NCI-H2081 (cell line): ENCODE data around the gene RTF1.

Source experiments
- DNase-seq, 2 experiments: peaks; one replicate each; lab custom pipeline; 2025; lab: John Stamatoyannopoulos, UW

The RTF1 gene

GRCh38 chr15:41487802-41488201, 70.9 kb downstream of the RTF1 start:
- no peak for DNase-seq

DNA sequence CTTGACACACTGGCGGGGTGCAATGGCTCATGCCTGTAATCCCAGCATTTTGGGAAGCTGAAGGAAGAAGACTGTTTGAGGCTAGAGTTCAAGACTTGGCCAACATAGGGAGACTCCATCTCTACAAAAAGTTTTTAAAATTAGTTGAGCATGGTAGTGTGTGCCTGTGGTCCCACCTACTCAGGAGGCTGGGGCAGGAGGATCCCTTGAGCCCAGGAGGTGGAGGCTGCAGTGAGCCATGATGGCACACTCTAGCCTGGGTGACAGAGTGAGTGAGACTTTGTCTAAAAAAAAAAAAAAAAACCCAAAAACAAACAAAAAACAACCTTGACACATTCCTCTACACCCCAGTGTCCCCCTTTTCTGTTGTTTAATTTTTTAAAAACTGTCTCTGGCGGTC, 72.7 kb downstream of the RTF1 start:
- DNase-seq = no peak

DNA sequence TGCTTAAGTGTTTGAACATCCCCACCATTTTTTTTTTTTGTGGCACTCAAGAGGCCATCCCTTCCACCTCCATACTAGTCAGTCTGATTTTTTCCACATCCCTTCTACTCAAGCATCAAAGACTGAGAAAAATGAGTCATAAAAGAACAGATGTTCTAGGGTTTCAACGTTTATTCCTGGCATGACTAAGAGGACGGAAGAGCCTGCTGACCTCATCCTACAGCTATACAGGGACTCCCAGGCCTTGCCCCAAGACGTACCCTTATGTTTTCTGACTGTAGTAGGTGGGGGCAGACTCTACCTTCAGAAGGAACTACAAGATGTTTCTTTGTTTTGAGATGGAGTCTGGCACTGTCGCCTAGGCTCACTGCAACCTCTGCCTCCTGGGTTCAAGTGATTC, 73.5 kb downstream of the RTF1 start:
- no peak for DNase-seq

DNA sequence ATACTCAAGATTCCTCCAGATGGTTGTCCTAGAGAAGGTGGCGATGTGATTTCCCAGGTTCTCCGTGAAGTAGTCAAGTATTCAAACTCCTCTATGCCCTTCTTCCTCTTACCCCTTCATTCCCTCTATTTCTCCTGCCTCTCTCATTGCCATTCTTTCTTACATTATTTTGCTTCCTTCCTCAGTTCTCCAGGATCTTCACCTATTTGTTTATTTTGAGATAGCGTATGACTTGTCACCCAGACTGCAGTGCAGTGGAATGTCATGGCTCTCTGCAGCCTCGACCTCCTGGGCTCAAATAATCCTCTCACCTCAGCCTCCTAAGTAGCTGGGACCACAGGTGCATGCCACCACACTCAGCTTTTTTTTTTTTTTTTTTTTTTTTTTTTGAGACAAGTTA, 75.0 kb downstream of the RTF1 start:
- DNase-seq = no peak

DNA sequence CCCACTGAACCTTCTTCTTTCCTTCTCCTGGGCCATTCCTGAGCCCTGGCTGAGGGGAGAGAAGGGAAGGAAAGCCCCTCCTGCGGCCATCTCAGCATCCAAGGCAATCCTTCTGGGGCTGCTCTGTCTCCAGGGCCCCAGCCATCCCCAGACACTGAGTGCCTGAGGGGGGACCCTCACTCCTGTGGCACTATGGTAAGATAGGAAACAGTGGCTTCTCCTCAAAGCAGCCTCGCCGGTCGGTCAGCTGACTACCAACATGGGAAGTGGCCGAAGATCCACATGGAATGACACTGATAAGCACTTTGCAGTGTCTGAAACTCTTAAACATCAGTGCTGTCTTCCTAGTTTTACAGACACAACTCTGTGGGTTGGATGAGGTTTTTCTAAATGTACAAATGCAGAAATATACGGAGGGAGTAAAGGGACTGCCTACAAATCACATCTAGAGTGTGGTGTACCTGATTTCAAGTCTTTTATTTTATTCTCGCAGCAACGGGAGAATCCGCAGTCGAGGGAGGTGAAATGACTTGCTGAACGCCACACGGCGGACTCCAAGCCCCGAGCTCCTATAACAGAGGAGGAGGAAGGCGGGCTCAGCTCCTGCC, 75.8 kb downstream of the RTF1 start:
- DNase-seq = no peak

DNA sequence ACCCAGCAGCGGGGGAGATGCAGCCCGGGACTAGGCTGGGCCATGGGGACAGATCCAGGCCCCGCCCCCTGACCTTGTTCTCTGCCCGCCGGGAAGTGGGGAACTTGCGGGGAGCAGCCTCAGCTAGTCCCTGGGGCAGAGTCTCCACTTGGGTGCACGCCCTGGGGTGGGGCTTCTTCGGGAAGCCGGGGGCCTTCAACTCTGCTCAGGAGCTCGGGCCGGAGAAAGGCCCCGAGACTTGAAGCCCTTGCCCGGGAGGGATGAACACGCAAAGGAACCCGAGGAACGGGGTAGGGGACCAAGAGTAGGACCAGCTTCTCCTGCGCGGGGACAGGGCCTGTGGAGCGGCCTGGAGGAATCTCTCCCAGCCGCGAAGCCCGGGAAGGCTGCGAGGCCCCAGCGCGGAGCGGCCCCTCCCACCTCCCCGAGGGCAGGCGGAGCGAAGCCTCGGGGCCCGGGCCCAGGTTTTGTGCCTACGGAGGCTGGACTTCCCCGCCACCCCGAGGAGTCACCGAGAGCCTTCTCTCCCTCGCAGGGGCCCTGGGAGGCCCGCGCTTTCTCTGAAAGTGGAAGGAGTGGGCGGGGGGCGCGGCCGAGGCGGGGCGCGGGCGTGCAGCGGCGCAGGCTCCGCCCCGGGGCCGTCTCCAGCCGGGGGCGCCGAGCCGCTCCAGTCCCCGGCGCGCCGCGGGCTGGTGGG, 76.5 kb downstream of the RTF1 start, which contains the start of gene ITPKA:
Gene ITPKA (plus strand): TSS at position 670 of the 697 bp plus-strand sequence. CDS start 54 bp downstream, outside the sequence.
- peak; percentile 15 to 50 for DNase-seq

GRCh38 chr15:41493902-41494189, 77.0 kb downstream of the RTF1 start:
- DNase-seq = no peak

DNA sequence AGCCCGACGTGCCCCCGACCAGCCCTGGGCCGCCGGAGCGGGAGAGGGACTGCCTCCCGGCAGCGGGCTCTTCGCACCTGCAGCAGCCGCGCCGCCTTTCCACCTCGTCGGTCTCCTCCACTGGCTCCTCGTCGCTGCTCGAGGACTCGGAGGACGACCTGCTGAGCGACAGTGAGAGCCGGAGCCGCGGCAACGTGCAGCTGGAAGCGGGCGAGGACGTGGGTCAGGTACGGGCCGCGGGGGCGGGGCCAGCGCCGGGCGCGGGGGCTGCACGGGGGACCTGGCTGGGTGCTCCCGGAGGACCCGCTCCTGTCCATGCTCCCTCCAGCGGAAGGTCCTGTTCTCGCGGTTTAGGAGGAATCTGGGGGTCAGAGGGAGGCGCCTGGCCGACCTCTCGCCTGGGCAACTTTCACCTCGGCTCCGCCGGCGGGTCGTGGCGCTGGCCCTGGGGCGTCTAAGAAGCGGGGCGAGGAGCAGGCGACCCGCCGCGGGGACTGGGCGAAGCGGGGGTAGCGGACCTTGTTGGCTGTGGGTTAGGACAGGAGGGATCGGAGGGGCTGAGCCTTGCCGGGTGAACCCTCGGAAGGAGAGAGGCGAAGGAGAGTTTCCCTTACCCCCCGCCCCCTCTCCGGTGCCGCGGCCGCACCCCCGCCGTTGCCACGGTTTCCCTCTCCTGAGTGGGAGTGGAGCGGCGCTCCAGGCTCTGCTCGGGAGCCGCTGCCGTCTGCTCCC, 77.5 kb downstream of the RTF1 start:
- peak; percentile 23 to 42 for DNase-seq

- no peak for DNase-seq
Measured at GRCh38 chr15:41494922-41495735, 78.2 kb downstream of the RTF1 start.

DNA sequence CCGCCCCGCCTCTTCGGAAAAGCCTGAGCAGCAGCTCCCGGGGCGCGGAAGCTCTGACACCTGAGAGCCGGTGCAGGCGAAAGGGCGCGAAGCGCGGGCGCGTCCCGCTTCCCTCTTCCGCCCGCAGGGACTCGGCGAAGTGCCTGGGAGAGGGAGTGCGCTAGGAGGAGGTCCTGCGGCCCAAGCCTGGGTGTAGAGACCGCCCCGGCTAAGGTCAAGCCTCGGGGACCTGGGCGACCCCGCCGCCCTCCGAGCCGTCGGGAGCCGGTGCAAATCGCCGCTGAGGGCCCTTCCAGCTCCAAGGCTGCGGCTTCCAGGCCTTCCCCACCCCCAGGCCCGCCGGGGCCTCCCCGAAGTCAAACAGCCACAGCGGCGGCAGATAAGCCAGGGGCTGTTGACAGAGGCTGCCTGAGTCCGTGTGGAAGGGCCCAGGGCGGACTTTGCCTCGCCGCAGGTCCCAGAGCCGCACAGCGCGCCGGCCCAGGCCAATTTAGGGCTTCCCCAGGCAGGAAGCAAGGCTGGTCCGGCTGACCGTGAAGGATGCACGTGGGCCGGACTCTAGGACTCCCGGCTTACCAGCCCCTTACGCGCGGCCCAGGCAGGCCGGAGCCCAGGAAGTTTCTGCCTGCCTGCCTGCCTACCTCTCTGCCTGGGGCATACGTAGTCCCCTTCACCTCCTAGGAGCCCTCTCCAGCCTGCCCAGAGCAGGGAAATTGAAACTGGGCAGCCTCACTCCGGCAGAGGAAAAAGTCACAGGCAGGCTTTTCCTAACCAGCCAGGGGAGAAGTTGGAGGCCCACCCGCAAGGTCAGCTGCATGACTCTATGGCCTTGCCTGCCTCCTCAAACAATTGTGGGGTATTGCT, 79.1 kb downstream of the RTF1 start:
- no peak for DNase-seq

GRCh38 chr15:41498657-41499056, 81.8 kb downstream of the RTF1 start:
- no peak for DNase-seq

- DNase-seq = no peak
Measured at GRCh38 chr15:41499109-41499851, 82.4 kb downstream of the RTF1 start.

- no peak for DNase-seq
Measured at GRCh38 chr15:41501191-41501917, 84.5 kb downstream of the RTF1 start.

DNA sequence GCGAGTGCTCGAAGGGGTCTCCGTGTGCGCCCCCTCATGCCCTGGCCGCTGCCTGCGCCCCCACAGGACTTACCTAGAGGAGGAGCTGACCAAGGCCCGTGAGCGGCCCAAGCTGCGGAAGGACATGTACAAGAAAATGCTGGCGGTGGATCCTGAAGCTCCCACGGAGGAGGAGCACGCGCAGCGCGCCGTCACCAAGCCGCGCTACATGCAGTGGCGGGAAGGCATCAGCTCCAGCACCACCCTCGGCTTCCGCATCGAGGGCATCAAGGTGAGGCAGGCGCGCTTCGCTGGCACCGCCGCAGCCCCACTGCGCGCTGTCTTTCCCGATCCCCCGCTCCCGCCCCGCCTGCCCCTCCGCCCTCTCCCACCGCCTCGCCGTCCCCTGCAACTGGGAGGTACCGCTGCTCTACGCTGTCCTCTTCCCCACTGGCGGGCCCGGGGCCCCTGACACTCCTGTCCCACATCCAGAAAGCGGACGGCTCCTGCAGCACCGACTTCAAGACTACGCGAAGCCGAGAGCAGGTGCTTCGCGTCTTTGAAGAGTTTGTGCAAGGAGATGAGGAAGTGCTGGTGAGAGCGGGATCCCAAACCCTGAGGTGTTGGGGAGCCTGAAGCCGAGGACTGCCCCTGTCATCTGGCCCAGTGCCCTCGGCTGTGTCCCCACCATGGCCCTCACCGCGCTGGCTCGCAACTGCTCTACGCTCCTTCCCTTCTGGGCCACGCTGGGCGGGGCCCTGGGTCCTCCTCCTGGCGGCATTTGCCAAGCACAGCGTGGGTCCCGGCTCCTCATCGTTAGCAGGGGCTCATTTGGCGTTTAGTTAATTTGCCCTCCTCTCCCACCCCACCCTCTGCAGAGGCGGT, 85.3 kb downstream of the RTF1 start:
- no peak for DNase-seq

DNA sequence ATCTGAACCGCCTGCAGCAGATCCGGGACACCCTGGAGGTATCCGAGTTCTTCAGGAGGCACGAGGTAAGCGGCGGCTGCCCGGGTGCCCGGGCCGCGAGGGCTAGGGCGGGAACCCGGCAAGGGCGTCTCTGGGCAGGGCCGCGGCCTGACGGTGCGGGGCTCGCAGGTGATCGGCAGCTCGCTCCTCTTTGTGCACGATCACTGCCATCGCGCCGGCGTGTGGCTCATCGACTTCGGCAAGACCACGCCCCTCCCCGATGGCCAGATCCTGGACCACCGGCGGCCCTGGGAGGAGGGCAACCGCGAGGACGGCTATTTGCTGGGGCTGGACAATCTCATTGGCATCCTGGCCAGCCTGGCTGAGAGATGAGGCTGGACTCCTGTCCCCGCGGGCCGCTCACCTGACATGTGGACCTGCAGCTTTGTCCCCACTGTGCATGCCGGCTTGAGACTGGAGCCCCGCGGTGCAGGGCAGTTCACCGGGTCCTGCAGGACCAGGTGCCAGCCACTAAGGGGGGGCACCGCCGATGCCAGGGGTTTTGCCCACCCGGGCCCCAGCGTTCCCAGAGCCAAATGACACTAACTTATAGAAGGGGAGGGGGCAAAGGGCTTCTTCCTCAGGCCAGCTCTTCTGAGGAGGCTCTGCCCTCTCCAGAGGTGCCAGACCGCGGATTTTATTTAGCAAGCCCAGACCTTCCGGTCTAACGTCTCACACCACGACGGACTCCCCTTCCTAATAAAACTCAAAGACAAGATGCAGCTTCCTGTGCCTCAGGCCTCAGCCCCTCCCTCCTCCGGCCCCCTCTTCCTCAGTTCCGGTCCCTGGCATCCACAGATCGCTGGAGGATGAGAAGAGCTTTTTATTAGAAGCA, 86.1 kb downstream of the RTF1 start:
- no peak for DNase-seq

DNA sequence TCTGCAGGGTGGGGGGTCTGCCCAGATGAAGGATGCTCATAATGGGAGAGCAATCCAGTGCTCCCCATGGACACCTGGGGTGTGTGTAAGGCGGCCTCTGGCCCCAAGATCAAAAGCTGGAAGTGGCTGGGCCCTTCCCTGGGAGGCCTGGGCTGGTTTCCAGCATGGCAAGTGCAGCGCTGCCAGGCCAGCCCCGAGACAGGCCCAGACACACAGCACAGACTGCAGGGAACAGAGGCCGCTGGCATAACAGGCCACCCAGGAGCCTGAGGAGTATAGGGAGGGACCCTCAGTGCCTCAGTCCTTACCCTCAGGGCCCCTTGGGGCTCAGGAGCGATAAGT, 86.7 kb downstream of the RTF1 start:
- no peak for DNase-seq

DNA sequence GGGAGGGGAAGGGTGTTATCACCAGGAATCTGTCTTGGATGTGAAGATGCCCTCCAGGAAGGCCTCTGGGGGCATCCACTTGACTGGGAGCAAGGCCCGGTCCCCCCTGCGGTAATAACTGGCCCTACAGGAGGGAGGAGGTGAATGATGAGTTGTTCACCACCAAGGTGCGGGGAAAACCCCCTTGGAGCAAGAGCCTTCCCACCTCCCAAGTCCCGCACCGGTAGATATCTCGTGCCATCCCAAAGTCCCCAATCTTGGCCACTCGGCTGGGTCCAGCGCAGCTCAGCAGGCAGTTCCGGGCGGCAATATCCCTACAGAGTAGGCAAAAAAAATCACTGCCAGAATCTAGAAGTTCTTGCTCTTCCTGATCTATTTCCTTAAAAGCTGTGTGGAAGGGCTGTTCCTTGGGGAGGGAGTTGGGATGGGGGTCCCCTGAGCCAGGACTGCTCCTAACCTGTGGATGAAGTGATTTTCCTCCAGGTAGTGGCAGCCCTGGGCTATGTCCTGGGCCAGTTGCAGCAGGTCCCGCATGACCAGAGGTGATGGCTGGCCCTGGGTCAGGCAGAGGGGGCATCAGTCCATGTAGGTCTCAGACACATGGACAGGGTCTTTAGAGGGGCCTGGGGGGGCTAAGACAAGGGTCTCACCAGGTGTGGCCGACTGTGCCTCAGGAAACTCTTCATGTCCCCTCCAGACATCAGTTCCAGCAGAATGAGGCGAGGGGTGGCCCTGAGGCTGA, 88.0 kb downstream of the RTF1 start:
- no peak for DNase-seq

- no peak for DNase-seq
Measured at GRCh38 chr15:41505776-41506175, 88.9 kb downstream of the RTF1 start.
